ENCODE measurements around the gene GRAMD2B.
A peak's percentile ranks its signal among the peaks of the same experiment; 100 is the strongest.
"Not testable (repeated sequence)": the region's sequence is repeated elsewhere in the genome, so short reads cannot be mapped to it uniquely, and the experiment has no call there.

The GRAMD2B gene

GRCh38 chr5:126422994-126423788 lies at the start of gene GRAMD2B:
TSS of gene GRAMD2B (plus strand) at chr5:126423409. CDS start at chr5:126423607, 198 bp downstream.
- DNase-seq (ENCODE audit: low spot score): peak; percentile 86

- no peak for DNase-seq (ENCODE audit: low spot score)
Measured at GRCh38 chr5:126374109-126374416, 49.1 kb upstream of the GRAMD2B start.

- no peak for DNase-seq (ENCODE audit: low spot score)
Measured at GRCh38 chr5:126376443-126376842, 46.8 kb upstream of the GRAMD2B start.

- DNase-seq (ENCODE audit: low spot score): no peak
Measured at GRCh38 chr5:126377424-126377823, 45.8 kb upstream of the GRAMD2B start.

- not testable (repeated sequence) for DNase-seq (ENCODE audit: low spot score)
Measured at GRCh38 chr5:126380316-126380715, 42.9 kb upstream of the GRAMD2B start.

GRCh38 chr5:126383246-126383645 lies 40.0 kb upstream of the GRAMD2B start:
- DNase-seq (ENCODE audit: low spot score): no peak

- DNase-seq (ENCODE audit: low spot score): no peak
Measured at GRCh38 chr5:126383776-126384175, 39.4 kb upstream of the GRAMD2B start.

GRCh38 chr5:126384985-126385384 lies 38.2 kb upstream of the GRAMD2B start:
- DNase-seq (ENCODE audit: low spot score): no peak

- no peak for DNase-seq (ENCODE audit: low spot score)
Measured at GRCh38 chr5:126385524-126386502, 37.4 kb upstream of the GRAMD2B start.

GRCh38 chr5:126389179-126389578 lies 34.0 kb upstream of the GRAMD2B start:
- no peak for DNase-seq (ENCODE audit: low spot score)

GRCh38 chr5:126390051-126390450 lies 33.2 kb upstream of the GRAMD2B start:
- DNase-seq (ENCODE audit: low spot score): no peak

- no peak for DNase-seq (ENCODE audit: low spot score)
Measured at GRCh38 chr5:126391386-126391785, 31.8 kb upstream of the GRAMD2B start.

GRCh38 chr5:126394211-126394788 lies 28.9 kb upstream of the GRAMD2B start:
- DNase-seq (ENCODE audit: low spot score): no peak

- DNase-seq (ENCODE audit: low spot score): no peak
Measured at GRCh38 chr5:126395198-126395597, 28.0 kb upstream of the GRAMD2B start.

GRCh38 chr5:126395605-126396004 lies 27.6 kb upstream of the GRAMD2B start:
- DNase-seq (ENCODE audit: low spot score): no peak

- not testable (repeated sequence) for DNase-seq (ENCODE audit: low spot score)
Measured at GRCh38 chr5:126396721-126397120, 26.5 kb upstream of the GRAMD2B start.

- DNase-seq (ENCODE audit: low spot score): no peak
Measured at GRCh38 chr5:126398791-126399190, 24.4 kb upstream of the GRAMD2B start.

- no peak for DNase-seq (ENCODE audit: low spot score)
Measured at GRCh38 chr5:126400621-126401251, 22.5 kb upstream of the GRAMD2B start.

GRCh38 chr5:126402621-126403555 lies 20.3 kb upstream of the GRAMD2B start:
- no peak for DNase-seq (ENCODE audit: low spot score)

- DNase-seq (ENCODE audit: low spot score): no peak
Measured at GRCh38 chr5:126403876-126404275, 19.3 kb upstream of the GRAMD2B start.

GRCh38 chr5:126410623-126411022 lies 12.6 kb upstream of the GRAMD2B start:
- DNase-seq (ENCODE audit: low spot score): no peak

All from ecto neural progenitor cell (in vitro differentiated cells).